HG03045 (cell line): Measurements from ENCODE around the gene RERE.

Experiments
- ATAC-seq: cut with Tn5 transposase; IDR thresholded peaks from one replicate; pipeline ENCODE4 v1.9.1; 2021; ENCODE audit warnings: mild to moderate bottlenecking, moderate library complexity; ENCODE audit not compliant: unreplicated experiment

Gene RERE

GRCh38 chr1:8721679-8722324 is 95.6 kb downstream of the RERE start:
- no peak for ATAC-seq

DNA sequence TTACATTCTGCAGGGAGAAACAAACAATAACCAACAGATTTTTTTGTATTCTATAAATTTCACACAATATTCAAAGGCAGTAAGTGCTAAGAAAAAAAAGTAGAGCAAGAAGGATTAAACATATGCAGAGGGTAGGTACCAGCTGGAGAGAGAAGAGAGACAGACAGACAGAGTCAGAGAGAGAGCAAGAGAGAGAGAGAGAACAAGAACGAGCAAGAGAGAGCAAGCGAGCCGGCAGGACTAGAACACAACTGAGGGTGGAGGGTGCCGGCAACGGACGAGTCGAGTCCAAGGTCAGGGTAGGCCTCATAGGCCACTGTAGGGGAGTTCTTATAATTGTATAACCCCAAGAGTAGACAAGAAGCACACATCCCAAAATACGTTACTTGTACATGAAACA is 97.1 kb downstream of the RERE start:
- ATAC-seq, result no peak

- no peak for ATAC-seq
Observed at GRCh38 chr1:8718850-8719361, 98.5 kb downstream of the RERE start.

DNA sequence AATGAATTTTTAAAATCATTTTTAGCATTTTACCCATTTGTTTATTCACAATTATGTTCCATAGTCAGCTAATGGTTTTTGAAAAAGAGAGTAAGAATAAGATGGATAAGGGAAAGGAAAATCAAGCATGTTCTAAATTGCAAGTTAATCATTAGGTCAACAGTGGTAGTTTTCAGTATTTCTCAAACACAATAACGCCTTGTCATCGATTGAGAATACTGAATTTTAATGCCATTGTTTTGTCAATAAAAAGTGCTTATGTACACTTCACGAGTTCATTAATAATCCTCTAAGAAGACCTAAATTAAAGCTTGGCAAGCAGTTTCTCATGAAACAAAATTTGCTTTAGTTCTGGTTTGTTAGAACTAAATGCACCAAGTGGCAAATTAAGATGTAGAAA is 100.3 kb downstream of the RERE start:
- no peak for ATAC-seq

DNA sequence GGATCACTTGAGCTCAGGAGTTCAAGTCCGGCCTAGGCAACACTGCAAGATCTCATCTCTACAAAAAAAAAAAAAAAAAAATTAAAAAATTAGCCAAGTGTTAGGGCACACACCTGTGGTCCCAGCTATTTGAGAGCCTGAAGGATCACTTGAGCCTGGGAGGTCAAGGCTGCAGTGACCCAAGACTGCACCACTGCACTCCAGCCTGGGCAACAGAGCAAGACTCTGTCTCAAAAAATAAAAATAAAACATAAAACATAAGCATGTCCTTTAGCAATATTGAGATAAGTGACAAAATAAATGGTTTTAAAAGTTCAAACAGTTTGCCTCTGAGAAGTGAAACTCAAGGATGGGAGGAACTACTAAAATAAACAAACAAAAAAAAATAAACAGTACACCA is 101.2 kb downstream of the RERE start:
- no peak for ATAC-seq

DNA sequence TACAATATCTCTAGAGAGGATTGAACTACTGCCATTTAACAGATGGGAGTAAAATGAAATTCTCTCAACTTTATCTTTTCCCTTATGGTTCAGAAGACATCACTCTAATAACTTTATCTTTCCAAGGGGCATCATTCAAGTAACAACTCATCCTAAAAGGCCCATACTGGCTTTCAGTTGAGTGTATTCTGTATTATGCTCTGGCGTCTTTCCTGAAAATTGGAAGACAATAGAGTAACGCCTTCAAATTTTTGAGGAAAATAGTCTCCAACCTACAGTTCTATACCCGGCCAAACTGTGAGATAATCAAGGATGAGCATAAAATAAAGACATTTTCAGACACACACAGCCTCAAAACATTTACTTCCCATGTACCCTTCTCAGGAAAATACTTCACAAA is 103.3 kb downstream of the RERE start:
- ATAC-seq, result no peak

DNA sequence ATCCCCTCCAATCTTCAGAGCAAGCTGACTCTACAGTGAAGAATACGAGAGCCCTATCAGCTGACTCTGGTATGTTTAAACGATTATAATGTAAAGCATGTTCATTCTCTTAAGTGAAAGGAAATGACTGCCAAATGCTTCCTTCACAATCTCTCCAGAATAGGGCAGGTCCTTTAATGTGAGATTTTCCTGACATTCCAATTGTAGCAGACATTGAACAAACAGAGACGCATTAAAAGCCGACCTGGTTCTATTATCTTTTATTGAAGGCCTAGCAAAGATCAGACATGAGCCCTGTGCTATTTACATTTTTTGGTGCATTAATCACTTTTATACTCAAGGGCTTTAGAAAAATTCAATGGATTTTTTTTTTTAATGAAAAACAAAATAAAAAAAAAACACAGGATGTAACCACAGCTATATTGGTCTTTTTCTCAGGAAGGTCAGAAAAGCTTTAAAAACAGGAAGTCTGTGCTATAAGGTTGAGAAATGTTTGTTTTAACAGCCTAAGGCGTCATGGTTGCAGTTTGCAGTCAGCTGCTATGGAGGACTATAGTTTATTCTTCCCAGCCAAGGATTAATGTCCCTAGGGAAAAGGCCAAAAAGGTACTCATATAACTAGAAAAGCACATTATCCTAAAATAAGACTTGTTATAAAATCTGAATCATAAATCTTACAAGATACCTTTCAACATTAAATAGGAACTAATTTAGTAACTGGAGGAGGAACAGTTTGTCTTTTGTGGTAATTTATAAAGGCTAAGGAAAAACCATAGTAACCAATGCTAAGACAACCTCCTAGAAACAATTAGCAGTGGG is 104.8 kb downstream of the RERE start:
- ATAC-seq, result no peak

DNA sequence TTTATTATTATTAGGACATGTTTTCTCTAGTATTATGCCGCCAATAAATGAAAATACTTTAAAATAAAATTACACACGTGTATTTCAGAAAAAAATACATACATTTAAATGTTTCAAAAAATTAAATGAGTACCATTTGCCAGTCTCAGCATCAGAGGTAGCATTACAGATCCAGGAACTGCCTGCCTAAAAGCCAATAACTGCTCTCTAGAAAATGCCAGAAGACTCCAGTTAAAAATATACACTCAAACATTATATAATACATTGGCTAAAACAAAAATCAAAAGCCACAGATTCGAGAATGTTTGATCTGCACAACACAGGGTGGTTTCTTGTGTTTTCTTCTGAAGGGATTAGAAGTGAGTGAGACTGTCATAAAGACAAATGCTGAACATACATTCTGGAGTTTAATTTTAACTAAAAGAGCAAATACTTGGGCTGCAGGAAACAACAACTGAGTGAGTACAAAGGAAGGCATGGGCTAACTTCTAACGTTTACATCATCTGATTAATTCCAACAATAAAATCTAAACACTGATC is 105.5 kb downstream of the RERE start:
- ATAC-seq, result no peak

DNA sequence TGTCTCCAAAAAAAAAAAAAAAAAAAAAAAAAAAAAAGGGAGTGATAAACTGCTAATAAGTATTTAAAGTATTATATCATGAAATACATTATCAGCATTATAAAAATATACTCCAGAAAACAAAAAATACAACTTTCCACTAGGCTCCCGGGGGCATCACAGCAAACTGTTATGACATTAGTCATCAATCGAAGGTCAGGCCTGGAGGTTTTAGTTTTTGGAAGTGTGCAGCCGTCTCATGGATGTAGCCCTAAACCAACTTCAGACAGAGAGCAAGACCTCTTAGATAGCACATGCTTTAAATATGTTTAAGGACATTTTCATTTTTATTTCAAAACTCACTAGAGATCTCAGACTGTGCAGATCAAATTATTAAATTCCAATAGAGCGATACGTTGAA is 106.3 kb downstream of the RERE start:
- no peak for ATAC-seq

DNA sequence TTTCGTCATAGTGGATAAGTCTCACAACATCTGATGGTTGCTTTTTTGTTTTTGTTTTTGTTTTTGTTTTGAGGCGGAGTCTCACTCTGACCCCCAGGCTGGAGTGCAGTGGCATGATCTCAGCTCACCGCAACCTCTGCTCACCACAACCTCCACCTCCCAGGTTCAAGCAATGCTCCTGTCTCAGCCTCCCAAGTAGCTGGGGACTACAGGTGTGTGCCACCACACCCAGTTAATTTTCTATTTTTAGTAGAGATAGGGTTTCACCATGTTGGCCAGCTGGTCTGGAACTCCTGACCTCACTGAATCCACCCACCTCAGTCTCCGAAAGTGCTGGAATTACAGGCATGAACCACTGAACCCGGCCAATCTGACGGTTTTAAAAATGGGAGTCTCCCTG is 109.2 kb downstream of the RERE start:
- no peak for ATAC-seq

DNA sequence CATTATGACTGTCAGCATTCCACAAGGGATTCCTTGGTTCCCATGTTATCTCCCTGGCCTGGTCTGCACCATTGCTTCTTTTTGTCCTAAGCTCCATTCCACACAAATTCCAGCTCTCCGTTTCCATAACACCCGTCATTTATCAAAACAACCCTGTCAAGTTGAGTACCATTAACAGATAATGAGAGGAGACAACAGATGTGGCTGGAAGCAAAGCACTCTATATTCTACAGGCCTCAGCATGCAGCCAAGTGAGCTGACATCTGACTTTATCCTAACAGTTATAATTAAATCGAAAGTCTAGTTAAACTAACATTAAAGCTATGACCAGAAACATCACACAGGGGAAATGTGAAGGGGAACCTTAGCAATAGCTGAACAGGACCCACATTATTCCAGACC is 110.4 kb downstream of the RERE start:
- no peak for ATAC-seq

DNA sequence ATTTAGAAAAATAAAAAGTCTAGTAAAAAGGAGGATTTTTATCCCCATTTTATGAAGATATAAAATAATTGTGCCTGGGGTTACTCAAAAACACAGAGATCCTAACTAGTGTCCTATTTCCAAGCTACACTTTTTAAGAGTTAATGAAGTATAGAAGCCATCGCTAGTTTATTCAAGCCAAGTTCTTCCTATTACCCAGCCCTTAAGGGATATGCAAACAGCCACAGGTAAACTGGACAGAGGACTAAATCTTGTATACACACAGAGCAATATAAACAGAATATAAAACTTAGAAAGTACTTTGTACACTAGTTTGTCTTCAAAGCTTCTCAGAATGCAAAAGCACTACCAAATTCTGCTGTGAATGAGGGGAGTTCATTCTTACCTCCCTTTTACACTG is 111.1 kb downstream of the RERE start:
- no peak for ATAC-seq

DNA sequence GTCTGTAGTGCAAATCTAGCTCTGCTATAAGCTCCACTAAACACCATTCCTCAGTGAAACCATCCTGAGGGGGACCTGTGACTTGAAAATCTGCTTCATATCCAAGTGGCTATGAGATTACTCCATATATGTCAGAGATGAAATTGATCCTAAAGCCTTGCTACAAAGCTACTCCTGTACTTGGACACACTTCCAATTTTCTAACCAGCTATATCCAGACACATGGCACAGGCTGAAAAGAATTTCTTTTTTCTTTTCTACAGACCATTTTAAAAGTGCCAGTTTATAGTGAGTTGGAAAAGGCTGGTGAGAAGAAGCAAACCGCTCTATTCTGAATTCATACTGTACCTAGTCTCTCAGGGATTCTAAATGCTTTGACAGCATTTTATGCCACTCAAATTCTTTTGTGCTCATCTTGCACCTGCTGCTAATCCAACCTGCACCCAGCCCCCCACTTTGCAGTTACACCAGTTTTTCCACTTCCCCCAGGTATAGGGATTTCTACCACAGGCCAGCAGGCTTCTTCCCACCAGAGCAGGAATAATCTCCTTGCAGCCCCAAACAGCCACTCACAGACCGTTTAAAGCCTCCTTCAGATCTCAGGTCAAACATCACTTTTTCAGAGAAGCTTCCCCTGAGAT is 112.5 kb downstream of the RERE start:
- no peak for ATAC-seq

DNA sequence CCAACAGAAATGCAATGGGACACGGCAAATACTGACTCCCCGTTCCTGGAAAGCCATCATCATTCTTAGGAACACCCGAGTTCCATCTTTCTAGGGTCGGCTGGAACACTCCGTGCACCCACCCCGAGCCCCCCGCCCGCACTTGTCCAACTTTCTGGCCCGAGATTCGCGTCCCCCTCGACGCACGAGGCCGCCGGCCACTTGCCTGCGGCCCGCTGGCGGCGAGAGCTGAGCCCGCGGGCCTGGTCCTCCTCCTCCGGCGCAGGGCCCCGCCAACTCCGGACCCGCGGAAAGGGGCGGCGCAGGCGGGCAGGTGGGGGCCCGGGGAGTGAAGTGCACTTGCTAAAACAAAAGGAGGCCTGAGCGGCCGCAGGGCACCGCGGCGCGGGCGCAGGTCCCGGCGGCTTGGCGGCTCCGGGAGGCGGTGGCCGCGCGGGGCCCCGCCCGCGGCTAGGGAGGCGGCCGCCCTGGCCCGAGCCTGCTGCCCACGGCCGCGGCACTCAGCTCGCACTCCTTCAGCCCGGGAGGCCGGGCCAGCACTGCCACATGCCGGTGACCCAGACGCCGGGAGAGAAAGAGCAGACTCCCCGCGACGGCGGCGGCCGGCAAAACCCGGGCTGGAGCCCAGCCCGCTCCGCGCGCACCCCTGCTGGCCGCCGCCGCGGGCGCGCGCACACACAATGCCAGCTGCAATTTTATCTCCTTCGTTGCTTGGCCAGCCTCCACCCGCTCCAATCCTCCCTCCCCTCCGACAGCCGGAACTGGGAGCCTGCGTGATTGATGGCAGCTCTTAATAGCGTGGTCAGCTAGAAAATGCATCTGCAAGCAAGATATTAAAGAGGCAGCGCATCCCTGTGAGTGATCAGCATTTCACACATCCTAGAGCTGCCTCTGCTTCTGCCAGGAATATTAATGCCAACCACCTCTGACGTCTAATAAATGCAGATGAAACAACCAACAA is 114.3 kb downstream of the RERE start:
- peak; percentile 68 for ATAC-seq

DNA sequence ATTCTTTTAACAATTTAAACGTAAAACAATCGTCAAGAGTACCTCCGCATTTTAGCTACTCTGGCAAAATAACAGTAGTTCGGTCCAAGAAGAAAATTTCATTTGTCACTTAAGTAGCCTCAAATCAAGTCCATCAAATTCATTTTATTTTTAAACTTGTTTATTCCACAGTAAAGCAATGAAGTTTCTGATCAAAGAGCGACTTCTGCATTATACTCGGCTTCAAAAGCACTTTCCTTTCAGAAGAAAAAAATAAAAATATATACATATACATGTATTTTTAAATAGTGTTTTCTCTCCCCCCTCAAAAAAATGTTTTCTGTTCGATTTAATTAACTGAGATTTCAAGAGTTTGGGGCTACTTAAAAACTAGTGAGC is 115.0 kb downstream of the RERE start:
- ATAC-seq, result no peak

GRCh38 chr1:8701794-8702471 is 115.5 kb downstream of the RERE start:
- ATAC-seq, result no peak

DNA sequence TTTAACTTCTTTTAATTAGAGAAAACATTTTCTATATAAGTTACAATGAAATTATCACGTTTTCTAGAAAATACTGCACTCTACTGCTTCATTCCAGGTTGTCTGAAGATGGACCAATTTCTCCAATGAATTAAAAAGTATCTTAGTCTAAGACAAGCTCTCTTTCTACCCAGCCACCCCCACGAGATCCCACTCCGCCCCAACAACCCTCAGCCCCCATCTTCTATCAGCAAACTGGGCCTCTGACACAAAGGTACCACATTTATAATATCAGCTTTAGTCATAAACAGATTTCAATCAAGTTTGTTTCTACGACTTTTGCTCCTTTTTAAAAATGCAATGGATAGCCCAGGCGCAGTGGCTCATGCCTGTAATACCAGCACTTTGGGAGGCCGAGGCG is 117.8 kb downstream of the RERE start:
- no peak for ATAC-seq

GRCh38 chr1:8698937-8699447 is 118.4 kb downstream of the RERE start:
- ATAC-seq, result no peak

- no peak for ATAC-seq
Observed at GRCh38 chr1:8698012-8698630, 119.3 kb downstream of the RERE start.
